NCI-H128 (cell line): ENCODE data around the gene HARBI1.

Experiments
- DNase-seq: peaks from one replicate; lab custom pipeline; 2025; ENCODE audit not compliant: unreplicated experiment; lab: John Stamatoyannopoulos, UW

The HARBI1 gene

DNA sequence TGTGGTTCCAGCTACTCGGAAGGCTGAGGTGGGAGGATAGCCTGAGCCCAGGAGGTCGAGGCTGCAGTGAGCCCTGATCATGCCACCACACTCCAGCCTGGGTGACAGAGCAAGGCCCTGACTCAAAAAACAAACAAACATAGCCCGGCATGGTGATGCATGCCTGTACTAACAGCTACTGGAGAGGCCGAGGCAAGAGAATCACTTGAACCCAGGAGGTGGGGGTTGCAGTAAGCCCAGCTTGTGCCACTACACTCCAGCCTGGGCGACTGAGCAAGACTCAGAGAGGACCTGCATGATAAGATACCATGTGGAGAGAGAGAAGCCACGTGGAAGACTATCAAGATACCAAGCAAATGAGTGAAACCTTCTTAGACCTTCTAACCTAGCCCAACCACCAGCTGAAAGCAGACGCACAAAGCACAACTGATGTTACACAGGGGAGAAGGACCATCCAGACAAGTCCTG is 59.3 kb downstream of the HARBI1 start:
- no peak for DNase-seq

DNA sequence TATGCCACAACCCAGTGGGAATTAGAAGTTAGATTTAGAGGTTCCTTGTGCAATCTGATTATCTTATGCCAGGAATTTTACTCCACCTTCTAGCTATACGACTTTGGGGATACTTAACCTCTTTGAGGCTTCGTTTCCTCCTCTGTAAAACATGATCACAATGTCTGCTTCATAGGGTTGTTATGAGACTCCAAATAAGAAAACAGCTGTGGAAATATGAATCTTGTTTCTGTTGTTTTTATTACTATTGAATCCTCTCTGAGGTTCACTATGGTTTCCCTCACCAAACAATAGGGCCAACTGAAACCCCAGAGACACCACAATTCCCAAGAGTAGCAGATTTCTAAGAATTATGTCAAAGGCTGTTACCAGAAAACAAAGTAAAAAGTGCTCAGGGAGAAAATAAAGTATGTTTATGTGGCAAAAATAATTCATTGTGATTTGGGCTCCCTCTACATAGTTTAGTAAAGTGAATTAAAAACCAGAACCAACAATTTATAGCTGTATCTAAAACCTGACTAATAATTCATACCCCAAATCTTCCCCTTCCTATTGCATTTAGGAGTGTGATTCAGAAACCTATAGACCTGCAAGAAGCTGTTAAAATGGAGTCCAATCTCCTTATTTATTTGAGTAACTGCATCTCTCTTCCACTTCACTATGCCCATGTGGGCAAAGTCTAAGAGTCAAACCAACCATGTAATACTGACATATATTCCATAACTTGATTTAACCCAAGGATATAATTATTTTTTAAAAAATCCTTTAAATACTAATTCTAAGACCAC is 61.6 kb downstream of the HARBI1 start:
- no peak for DNase-seq

DNA sequence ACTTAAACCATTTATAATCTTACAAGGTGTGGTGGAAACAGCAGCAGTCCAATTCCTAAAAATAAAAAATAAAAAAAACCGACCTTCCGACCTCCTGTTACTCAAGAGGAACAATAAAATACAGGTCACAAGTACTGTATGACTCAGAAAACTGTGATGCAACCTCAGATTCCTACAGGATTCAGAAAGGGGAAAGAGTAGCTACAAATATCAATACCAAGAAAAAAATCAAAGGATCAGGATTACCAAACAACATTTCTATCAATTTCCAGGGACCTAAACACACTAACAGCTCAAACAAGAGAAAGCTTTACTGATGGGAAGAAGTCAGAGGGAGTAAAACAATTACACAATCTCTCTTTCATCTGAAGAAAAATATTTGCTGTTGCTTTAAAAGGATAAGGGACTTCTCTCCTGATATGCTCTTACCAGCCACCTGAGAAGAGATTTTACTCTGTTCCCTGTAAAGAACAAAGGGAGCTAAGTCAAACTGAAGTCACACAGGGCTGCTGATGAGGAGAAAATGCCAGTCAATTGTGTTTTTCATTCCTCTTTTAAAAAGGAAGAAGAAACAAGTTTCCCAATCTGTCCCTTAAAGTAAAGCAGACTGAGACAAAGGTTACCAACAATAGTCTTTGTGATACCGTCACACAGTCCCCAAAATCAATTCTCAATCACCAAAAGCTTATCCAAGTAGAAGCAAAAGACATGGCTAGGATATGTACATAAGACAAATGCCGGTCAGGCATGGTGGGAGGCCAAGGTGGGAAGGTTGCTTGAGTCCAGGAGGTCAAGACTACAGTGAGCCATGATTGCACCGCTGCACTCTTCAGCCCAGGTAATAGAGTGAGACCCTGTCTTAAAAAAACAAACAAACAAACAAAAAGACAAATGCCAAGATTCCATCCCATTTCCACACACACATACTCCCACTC is 62.5 kb downstream of the HARBI1 start:
- DNase-seq, result no peak

DNA sequence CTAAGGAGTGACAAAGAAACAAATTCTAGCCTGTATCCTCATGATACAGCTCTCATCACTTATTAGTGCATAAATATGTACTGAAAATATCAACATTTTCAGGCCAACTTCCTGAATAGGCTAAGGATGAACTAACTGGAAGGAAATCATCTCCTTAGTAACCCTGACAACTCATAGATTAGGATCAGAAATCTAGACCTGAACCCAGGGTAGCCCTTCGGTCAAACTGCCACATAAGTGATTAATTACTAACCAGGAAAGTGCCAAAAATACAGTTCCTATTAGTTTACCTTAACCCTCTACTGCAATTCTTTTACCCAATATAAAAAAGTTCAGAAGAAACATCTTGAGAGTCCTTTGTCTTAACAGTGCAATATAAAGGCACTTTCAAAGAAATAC is 63.2 kb downstream of the HARBI1 start:
- no peak for DNase-seq
